ENCODE results near the gene BCL2. TPM values are rescaled to one million over a fixed set of nuclear protein-coding genes. Genes with fewer than 3 reads are reported as not detected.

Gene BCL2
- total and polyA plus RNA-seq, 2 experiments from 2014 or later, result 0.02 to 0.98 TPM

DNA sequence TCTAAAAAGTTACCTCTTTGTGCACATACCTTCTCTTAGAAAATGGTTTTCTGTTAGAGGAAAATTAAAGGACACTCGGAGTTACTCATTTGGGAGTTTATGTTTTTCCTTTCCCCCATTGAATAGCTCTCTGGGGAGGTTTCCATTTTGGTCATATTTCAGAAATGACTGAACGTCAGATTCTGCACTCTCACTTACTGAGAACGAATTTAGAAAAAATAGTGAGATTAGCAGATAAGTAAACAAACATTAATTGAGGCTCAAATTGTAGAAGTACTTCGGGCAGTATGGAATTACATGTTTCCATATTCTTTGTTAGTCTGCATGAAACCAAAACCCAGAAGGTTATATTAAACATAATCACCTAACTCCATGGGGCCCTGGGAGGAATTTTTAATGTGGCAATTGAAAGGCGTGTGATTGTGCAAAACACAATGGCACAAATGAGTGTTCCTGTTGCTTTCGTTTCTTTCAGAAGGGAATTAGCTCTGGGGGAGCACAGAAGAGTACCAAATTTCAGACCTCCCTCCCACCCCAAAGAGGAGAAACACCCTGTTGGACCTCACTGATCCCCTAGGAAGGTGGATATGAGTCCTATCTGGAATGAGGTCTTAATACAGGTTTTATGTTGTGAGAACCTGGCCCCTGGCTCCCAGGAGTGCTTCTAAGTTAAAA is 212.3 kb downstream of the BCL2 start:
- H3K36me3 ChIP-seq, result no peaks in the 10 kb centered on the region
- H3K9me3 ChIP-seq (ENCODE audit: low read depth), result no peaks in the 10 kb centered on the region
- no peak for DNase-seq (ENCODE audit: low read depth in 1 of 2, low spot score in 1 of 2)
- no peak overlapping the region for H3K27ac ChIP-seq
- TF ChIP-seq, protein P1, sequence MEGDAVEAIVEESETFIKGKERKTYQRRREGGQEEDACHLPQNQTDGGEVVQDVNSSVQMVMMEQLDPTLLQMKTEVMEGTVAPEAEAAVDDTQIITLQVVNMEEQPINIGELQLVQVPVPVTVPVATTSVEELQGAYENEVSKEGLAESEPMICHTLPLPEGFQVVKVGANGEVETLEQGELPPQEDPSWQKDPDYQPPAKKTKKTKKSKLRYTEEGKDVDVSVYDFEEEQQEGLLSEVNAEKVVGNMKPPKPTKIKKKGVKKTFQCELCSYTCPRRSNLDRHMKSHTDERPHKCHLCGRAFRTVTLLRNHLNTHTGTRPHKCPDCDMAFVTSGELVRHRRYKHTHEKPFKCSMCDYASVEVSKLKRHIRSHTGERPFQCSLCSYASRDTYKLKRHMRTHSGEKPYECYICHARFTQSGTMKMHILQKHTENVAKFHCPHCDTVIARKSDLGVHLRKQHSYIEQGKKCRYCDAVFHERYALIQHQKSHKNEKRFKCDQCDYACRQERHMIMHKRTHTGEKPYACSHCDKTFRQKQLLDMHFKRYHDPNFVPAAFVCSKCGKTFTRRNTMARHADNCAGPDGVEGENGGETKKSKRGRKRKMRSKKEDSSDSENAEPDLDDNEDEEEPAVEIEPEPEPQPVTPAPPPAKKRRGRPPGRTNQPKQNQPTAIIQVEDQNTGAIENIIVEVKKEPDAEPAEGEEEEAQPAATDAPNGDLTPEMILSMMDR (IDR thresholded peaks at IDR 0.05; ENCODE audit: low read depth, low read length), result no peak
- H3K27me3 ChIP-seq, result no peaks in the 10 kb centered on the region
- H3K4me1 ChIP-seq (ENCODE audit: low read depth), result peaks cover 4% of the 10 kb centered on the region
- no peak overlapping the region for H3K4me3 ChIP-seq

DNA sequence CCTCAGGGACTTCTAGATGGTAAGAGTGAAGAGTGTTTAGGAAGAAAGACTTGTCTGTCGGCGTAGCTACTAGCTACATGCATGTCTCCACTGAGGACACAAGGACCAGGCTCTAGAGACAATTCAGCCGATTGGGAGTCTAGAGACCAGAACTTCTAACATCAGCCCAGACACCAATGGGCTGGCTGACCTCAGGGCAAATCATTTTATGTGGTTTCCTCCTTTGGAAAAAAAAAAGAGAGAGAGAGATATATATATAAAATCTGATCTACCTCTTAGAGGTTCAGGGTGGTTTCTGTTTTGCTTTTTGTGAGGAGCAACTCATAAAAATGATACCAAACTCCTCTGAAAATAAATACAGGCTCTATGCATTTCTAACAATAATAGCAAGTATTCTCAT is 212.8 kb downstream of the BCL2 start:
- H3K4me3 ChIP-seq, result no peak overlapping the region

DNA sequence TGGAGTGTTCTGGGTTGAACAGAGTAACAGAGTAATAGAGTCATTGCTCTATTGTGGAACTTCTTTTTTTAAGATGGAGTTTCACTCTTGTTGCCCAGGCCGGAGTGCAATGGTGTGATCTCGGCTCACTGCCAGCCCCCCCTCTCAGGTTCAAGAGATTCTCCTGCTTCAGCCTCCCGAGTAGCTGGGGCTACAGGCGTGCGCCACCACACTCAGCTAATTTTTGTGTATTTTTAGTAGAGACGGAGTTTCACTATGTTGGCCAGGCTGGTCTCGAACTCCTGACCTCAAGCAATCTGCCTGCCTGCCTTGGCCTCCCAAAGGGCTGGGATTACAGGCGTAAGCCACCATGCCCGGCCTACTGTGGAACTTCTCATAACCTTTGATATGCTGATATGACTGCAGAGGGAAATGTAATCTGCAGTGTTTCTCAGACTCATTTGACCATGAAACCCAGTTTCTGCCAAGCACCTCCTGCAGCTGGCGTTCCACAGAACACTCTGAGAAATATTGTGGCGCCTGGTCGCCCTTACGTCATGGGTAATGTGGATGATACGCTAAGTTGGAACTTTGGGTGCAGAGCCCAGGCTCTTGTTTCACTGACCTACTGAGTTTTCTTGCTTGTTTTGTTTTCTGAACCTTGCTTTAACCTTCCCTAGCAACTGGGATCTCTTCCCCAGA is 213.8 kb downstream of the BCL2 start:
- no peak for DNase-seq (ENCODE audit: low read depth in 1 of 2, low spot score in 1 of 2)
- Histone ChIP-seq H3K4me3 (no peak overlapping the region), H3K4me1 (ENCODE audit: low read depth) (no peaks in the 10 kb centered on the region), H3K27me3 (no peaks in the 10 kb centered on the region), H3K36me3 (no peaks in the 10 kb centered on the region), H3K27ac (no peak overlapping the region), H3K9me3 (ENCODE audit: low read depth) (no peaks in the 10 kb centered on the region)
- TF ChIP-seq, protein P1 (IDR thresholded peaks at IDR 0.05; ENCODE audit: low read depth, low read length), result no peak

More for the DNA sequence above, 212.8 kb downstream of the BCL2 start:
- H3K4me1 ChIP-seq (ENCODE audit: low read depth), result no peaks in the 10 kb centered on the region
- no peaks in the 10 kb centered on the region for H3K9me3 ChIP-seq (ENCODE audit: low read depth)
- DNase-seq (ENCODE audit: low read depth in 1 of 2, low spot score in 1 of 2), result no peak
- TF ChIP-seq, protein P1 (IDR thresholded peaks at IDR 0.05; ENCODE audit: low read depth, low read length), result no peak
- H3K27ac ChIP-seq, result no peak overlapping the region
- H3K36me3 ChIP-seq, result no peaks in the 10 kb centered on the region
- no peaks in the 10 kb centered on the region for H3K27me3 ChIP-seq

DNA sequence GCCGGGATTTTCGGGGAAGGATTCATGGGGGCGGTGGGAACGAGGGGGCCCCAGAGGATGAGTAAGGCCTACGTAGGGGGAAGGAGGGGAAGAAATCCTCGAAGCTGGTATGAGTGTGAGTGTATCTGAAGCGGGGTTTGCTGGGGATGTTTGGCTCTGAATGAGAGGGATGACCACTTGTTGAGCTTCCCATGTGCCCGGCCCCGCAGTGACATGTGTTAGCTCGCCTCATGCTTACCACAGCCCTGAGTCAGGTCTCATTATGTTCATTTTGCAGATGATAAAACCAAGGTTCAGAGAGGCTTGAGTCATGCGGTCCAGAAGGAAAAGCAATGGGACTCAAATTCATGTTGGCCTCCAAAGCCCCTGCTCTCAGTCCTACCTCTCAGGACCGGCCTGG is 214.7 kb downstream of the BCL2 start:
- no peak overlapping the region for H3K27ac ChIP-seq
- H3K4me1 ChIP-seq (ENCODE audit: low read depth), result peaks cover 2% of the 10 kb centered on the region
- TF ChIP-seq, protein P1 (IDR thresholded peaks at IDR 0.05; ENCODE audit: low read depth, low read length), result no peak
- DNase-seq (ENCODE audit: low read depth in 1 of 2, low spot score in 1 of 2), result no peak
- H3K36me3 ChIP-seq, result no peaks in the 10 kb centered on the region
- H3K9me3 ChIP-seq (ENCODE audit: low read depth), result no peaks in the 10 kb centered on the region
- H3K27me3 ChIP-seq, result no peaks in the 10 kb centered on the region
- no peak overlapping the region for H3K4me3 ChIP-seq

DNA sequence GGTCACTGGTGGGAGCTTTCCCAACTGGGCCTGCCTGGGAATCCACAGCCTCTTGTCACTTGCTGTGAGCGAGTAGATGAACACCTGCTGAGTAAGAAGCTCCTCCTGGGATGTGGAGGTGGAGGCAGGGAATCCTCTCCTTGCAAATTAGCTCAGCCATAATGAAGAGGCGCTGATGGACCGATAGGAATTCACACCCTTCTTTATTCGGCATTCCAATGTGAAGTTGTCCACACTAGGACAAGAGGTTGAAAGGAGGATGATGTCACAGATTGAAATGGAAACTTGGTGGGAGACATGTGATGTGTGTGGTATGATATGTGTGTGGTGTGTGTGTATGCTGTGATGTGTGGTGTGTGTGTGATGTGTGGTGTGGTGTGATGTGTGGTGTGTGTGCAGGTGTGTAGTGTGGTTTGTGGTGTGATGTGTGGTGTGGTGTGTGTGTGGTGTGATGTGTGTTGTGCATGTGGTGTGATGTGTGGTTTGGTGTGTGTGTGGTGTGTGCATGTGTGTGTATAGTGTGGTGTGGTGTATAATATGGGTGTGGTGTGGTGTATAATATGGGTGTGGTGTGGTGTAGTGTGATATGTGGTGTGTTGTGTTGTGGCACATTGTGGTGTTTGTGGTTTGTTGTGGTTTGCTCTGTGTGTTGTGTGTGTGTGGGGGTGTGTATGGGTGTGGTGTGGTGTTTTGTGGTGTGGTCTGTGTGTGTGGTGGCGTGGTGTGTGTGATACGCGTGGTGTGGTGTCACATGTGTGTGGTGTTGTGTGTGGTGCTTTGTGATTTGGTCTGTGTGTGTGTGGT is 216.4 kb downstream of the BCL2 start:
- no peak for DNase-seq (ENCODE audit: low read depth in 1 of 2, low spot score in 1 of 2)
- Histone ChIP-seq H3K27ac (no peak overlapping the region), H3K4me3 (no peak overlapping the region), H3K9me3 (ENCODE audit: low read depth) (no peaks in the 10 kb centered on the region), H3K36me3 (no peaks in the 10 kb centered on the region), H3K27me3 (no peaks in the 10 kb centered on the region), H3K4me1 (ENCODE audit: low read depth) (peaks cover 6% of the 10 kb centered on the region)
- TF ChIP-seq, protein P1 (IDR thresholded peaks at IDR 0.05; ENCODE audit: low read depth, low read length), result no peak

Data from cardiac muscle cell (in vitro differentiated cells and primary cell).